GM12892 (cell line): ENCODE measurements around the gene NEU3.

Experiments used
- POLR2A ChIP-seq: IDR thresholded peaks from 2 replicates; pipeline ENCODE4 v1.6.1; 2011; ENCODE audit warnings: low read depth, low read length, control low read depth
- POLR2AphosphoS5 ChIP-seq: IDR thresholded peaks from 2 replicates; pipeline ENCODE4 v1.6.1; 2011; ENCODE audit warnings: low read depth, low read length, control low read depth
- TAF1 ChIP-seq: IDR thresholded peaks from 2 replicates; pipeline ENCODE4 v1.6.1; 2011; ENCODE audit warnings: low read depth, mild to moderate bottlenecking, control low read depth, low read length, borderline replicate concordance

GRCh38 chr11:74971424-74971823, 17.3 kb upstream of the NEU3 start:
- TF ChIP-seq POLR2A, result no peak
- no peak for TF ChIP-seq POLR2AphosphoS5
- TF ChIP-seq TAF1, result no peak
